SK-N-SH treated with all-trans-retinoic acid at 6 μM for 48 hours (cell line): ENCODE results near the gene REM2.

ENCODE experiments used
- CSDC2 ChIP-seq: fragments of 250-450 bp; sonication (Bioruptor Pico); IDR thresholded peaks from 2 replicates; pipeline ENCODE4 v1.5.0; 2020; ENCODE audit warnings: mild to moderate bottlenecking, moderate library complexity
- SNAI2 ChIP-seq: fragments of 250-450 bp; sonication (Bioruptor Pico); IDR thresholded peaks from 2 replicates; pipeline ENCODE4 v1.5.0; 2020; ENCODE audit warnings: mild to moderate bottlenecking, moderate library complexity
- ZC3H10 ChIP-seq: fragments of 250-450 bp; sonication (Bioruptor Pico); IDR thresholded peaks from 2 replicates; pipeline ENCODE4 v1.5.1; 2021; ENCODE audit warnings: mild to moderate bottlenecking, moderate library complexity
- ZFP3 ChIP-seq: fragments of 250-450 bp; sonication (Bioruptor Pico); IDR thresholded peaks from 2 replicates; pipeline ENCODE4 v1.5.0; 2020; ENCODE audit warnings: mild to moderate bottlenecking, moderate library complexity
- TF ChIP-seq, protein P1 (sequence below): fragments of 250-450 bp; sonication (Bioruptor Pico); IDR thresholded peaks from 2 replicates; pipeline ENCODE4 v1.8.0; 2020; ENCODE audit warnings: mild to moderate bottlenecking, moderate library complexity, borderline replicate concordance

DNA sequence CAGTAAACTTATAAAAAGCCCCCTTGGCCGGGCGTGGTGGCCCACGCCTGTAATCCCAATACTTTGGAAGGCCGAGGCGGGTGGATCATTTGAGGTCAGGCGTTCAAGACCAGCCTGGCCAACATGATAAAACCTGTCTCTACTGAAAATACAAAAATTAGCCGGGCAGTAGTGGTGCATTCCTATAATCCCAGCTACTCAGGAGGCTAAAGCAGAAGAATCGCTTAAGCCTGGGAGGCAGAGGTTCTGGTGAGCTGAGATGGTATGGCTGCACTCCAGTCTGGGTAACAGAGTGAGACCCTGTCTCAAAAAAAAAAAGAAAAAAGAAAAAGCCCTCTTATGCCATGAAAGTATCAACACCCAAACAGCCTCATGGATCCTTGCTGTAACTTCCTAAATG lies 42.5 kb downstream of the REM2 start:
- TF ChIP-seq SNAI2 (CRISPR knock-in tag): no peak
- TF ChIP-seq CSDC2 (CRISPR knock-in tag): no peak
- TF ChIP-seq, protein P1, sequence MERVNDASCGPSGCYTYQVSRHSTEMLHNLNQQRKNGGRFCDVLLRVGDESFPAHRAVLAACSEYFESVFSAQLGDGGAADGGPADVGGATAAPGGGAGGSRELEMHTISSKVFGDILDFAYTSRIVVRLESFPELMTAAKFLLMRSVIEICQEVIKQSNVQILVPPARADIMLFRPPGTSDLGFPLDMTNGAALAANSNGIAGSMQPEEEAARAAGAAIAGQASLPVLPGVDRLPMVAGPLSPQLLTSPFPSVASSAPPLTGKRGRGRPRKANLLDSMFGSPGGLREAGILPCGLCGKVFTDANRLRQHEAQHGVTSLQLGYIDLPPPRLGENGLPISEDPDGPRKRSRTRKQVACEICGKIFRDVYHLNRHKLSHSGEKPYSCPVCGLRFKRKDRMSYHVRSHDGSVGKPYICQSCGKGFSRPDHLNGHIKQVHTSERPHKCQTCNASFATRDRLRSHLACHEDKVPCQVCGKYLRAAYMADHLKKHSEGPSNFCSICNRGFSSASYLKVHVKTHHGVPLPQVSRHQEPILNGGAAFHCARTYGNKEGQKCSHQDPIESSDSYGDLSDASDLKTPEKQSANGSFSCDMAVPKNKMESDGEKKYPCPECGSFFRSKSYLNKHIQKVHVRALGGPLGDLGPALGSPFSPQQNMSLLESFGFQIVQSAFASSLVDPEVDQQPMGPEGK (CRISPR knock-in tag): no peak
- no peak for TF ChIP-seq ZC3H10
- TF ChIP-seq ZFP3 (CRISPR knock-in tag): no peak
